ENCODE measurements around the gene KICS2. TPM values are rescaled to one million over a fixed set of nuclear protein-coding genes. Genes with fewer than 3 reads are reported as not detected.

KICS2 gene
- total and polyA plus RNA-seq, 2 of the 8 experiments (the other 6 are each of a cell fraction or from before 2014, with no cell fraction given): 5.6 to 9.5 TPM

DNA sequence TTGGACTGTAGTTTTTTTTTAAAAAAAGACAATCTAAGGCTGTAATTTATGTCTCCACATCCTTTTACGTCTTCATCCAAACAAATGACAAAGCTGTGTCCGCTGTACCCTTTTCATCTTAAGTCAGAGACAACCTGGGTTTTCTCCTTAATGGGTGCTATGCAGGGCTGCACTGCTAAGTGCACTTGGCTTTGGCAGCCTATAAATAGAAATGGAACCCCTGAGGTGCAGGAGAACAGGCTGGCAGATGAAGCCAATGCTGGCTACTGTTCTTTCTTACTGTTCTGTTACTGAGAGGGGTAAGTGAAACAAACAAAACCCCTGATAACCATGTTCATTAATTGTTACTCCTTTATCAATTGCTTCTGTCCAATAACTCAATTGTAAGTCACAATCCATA, 47.1 kb upstream of the KICS2 start:
- no peak overlapping the region for H3K4ac ChIP-seq (replicated peaks; ENCODE audit: insufficient read length, low read depth, low read length)
- H3K79me1 ChIP-seq (ENCODE audit: low read depth, low read length): no peaks in the 10 kb centered on the region
- no peak overlapping the region for H2BK5ac ChIP-seq (ENCODE audit: low read depth, low read length)
- H4K20me1 ChIP-seq (replicated peaks in 1 of 2; ENCODE audit: control insufficient read depth in 1 of 2, insufficient read depth in 2 of 2, low read length in 2 of 2): no peaks in the 10 kb centered on the region
- no peak overlapping the region for H3K23ac ChIP-seq (ENCODE audit: insufficient read length)
- CTCF ChIA-PET (ENCODE audit: partially characterized antibody): interaction anchor here (0.9 to 1.8 kb wide), 4 partner anchors 10 to 124 kb away, joined by 3 to 4 read pairs (median 3); no protein-coding TSS in a partner anchor
- no peak overlapping the region for H3K9ac ChIP-seq (replicated peaks in 1 of 4; ENCODE audit: extremely low read depth in 1 of 4, low read depth in 3 of 4, low read length in 3 of 4)
- no peak overlapping the region for H3K18ac ChIP-seq (ENCODE audit: extremely low read depth, low read length)
- no peak overlapping the region for H2AFZ ChIP-seq (ENCODE audit: low read length)
- H3K4me3 ChIP-seq (ENCODE audit: extremely low read depth in 1 of 4, insufficient read depth in 2 of 4, low read depth in 3 of 4, low read length in 4 of 4): no peak overlapping the region
- 50% methylated on average over 2 of the region's 2 CpGs; no CpG with 5 or more reads in 1 of the 2 experiments for WGBS, 2 experiments (ENCODE audit: extremely low coverage in 1 of 2, insufficient coverage in 1 of 2, insufficient read length in 1 of 2, insufficient replicate concordance in 2 of 2, low coverage in 1 of 2, low lambda C conversion rate in 2 of 2, missing lambda C conversion rate in 1 of 2)
- no peak overlapping the region for H4K91ac ChIP-seq (replicated peaks; ENCODE audit: insufficient read length, low read length)
- H2BK120ac ChIP-seq (replicated peaks; ENCODE audit: low read depth, low read length): no peak overlapping the region
- H3K27me3 ChIP-seq (replicated peaks in 1 of 4; ENCODE audit: control insufficient read depth in 3 of 4, extremely low read depth in 1 of 4, insufficient read depth in 3 of 4, low read length in 3 of 4): no peaks in the 10 kb centered on the region
- no peaks in the 10 kb centered on the region for H3K9me3 ChIP-seq (ENCODE audit: insufficient read depth in 2 of 2, low read depth in 1 of 2, low read length in 1 of 2)
- POLR2A ChIA-PET (ENCODE audit: partially characterized antibody): interaction anchor here (0.6 to 0.7 kb wide), 2 partner anchors 67 to 97 kb away, joined by 3 read pairs; no protein-coding TSS in a partner anchor
- no peak overlapping the region for H4K8ac ChIP-seq (ENCODE audit: extremely low read depth, insufficient read depth, low read length)
- H3K23me2 ChIP-seq (ENCODE audit: low read depth, low read length): no peaks in the 10 kb centered on the region
- no peak overlapping the region for H3K56ac ChIP-seq (replicated peaks; ENCODE audit: insufficient read length, low read depth, low read length)
- DNase-seq (ENCODE audit: low read depth in 1 of 2, low spot score in 2 of 2) (no peak), FAIRE-seq (no peak)
- H2BK15ac ChIP-seq (ENCODE audit: low read length): no peak overlapping the region
- H2BK12ac ChIP-seq (ENCODE audit: low read depth, low read length): no peak overlapping the region
- H2AK5ac ChIP-seq (ENCODE audit: low read depth, low read length): no peak overlapping the region
- no peak overlapping the region for H2BK20ac ChIP-seq (ENCODE audit: low read length)
- H3K4me2 ChIP-seq (ENCODE audit: insufficient read depth in 1 of 2, low read depth in 2 of 2, low read length in 2 of 2): no peak overlapping the region
- H3K14ac ChIP-seq (ENCODE audit: insufficient read length): no peak overlapping the region
- H3K36me3 ChIP-seq (ENCODE audit: control insufficient read depth in 2 of 4, insufficient read depth in 4 of 4, low read length in 3 of 4): no peaks in the 10 kb centered on the region
- H4K5ac ChIP-seq (ENCODE audit: insufficient read length, low read depth, low read length): no peak overlapping the region
- peaks cover 0 to 7% (median 2%) of the 10 kb centered on the region in 4 experiments; a peak in 3 of 7 replicates for H3K4me1 ChIP-seq (replicated peaks in 1 of 4; ENCODE audit: control insufficient read depth in 3 of 4, insufficient read depth in 4 of 4, low read length in 3 of 4)
- no peak overlapping the region for H3K27ac ChIP-seq (ENCODE audit: low read depth, low read length)
- H3K79me2 ChIP-seq (ENCODE audit: control insufficient read depth in 1 of 2, insufficient read depth in 2 of 2, low read length in 2 of 2): no peaks in the 10 kb centered on the region
- no peak for TF ChIP-seq ASH2L (IDR thresholded peaks at IDR 0.05; ENCODE audit: low read length)
- no peak for TF ChIP-seq SAP30 (IDR thresholded peaks at IDR 0.05; ENCODE audit: insufficient read depth, insufficient replicate concordance, low read length)
- TF ChIP-seq ZNF274 (IDR thresholded peaks at IDR 0.05; ENCODE audit: borderline replicate concordance, extremely low read depth, low read length): no peak
- no peak for TF ChIP-seq BCL11A (IDR thresholded peaks at IDR 0.05; ENCODE audit: low read depth in 2 of 2, low read length in 2 of 2)
- no peak for TF ChIP-seq BACH1 (IDR thresholded peaks at IDR 0.05; ENCODE audit: low read length)
- no peak for TF ChIP-seq MAFK (IDR thresholded peaks at IDR 0.05; ENCODE audit: low read depth, low read length)
- no peak for TF ChIP-seq KDM5A (IDR thresholded peaks at IDR 0.05; ENCODE audit: low read length)
- no peak for TF ChIP-seq GABPA (IDR thresholded peaks at IDR 0.05; ENCODE audit: borderline replicate concordance, insufficient read depth, low read length)
- TF ChIP-seq FOSL1 (IDR thresholded peaks at IDR 0.05; ENCODE audit: insufficient read depth, low read depth, low read length): no peak
- TF ChIP-seq SIRT6 (IDR thresholded peaks at IDR 0.05; ENCODE audit: low read length): no peak
- TF ChIP-seq, protein P1, sequence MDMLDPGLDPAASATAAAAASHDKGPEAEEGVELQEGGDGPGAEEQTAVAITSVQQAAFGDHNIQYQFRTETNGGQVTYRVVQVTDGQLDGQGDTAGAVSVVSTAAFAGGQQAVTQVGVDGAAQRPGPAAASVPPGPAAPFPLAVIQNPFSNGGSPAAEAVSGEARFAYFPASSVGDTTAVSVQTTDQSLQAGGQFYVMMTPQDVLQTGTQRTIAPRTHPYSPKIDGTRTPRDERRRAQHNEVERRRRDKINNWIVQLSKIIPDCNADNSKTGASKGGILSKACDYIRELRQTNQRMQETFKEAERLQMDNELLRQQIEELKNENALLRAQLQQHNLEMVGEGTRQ (IDR thresholded peaks at IDR 0.05; ENCODE audit: low read length): no peak
- TF ChIP-seq RAD21 (IDR thresholded peaks at IDR 0.05 in 1 of 2, conservative IDR thresholded peaks at IDR 0.05 in 1 of 2; ENCODE audit: low read depth in 2 of 2, low read length in 2 of 2): no peak
- TF ChIP-seq CEBPB (IDR thresholded peaks at IDR 0.05; ENCODE audit: low read depth, low read length): no peak
